PC-3 (cell line): ENCODE measurements around the gene HAGH. TPM values are rescaled to one million over a fixed set of nuclear protein-coding genes. Genes with fewer than 3 reads are reported as not detected.

ENCODE experiments used
- ATAC-seq: fragments of 200-7000 bp; cut with Tn5 transposase; 2 replicates; pipeline ENCODE4 v1.9.1; 2020; ENCODE audit warnings: mild to moderate bottlenecking, moderate library complexity
- BruUV-seq: library from RNA; stranded (reverse); fragments of 400-500 nt; replicated peaks from 2 replicates; lab custom pipeline; 2021; lab: Mats Ljungman, UMichigan
- CTCF ChIA-PET: fragments of 300-600 bp; sonication (Branson Sonifier 250); formaldehyde crosslinking; loops from one replicate; lab custom pipeline; 2022; ENCODE audit warnings: antibody characterized with exemption; lab: Charles Lee
- POLR2A ChIA-PET: fragments of 300-600 bp; sonication (Branson Sonifier 250); formaldehyde crosslinking; loops from one replicate; lab custom pipeline; 2022; ENCODE audit warnings: antibody characterized with exemption; ENCODE audit not compliant: unreplicated experiment; lab: Charles Lee
- DNase-seq: peaks from one replicate; pipeline ENCODE4 v3.0.0-alpha.2; 2015
- H2AFZ ChIP-seq: fragments of 300-600 bp; sonication (generic); 2 replicates; pipeline ENCODE4 v1.6.0; 2016; ENCODE audit warnings: antibody characterized with exemption, low read length
- H3F3A ChIP-seq: fragments of 300-600 bp; sonication (generic); one replicate; pipeline ENCODE4 v1.6.0; 2017; ENCODE audit warnings: antibody characterized with exemption, low read length, control low read depth, mild to moderate bottlenecking; ENCODE audit not compliant: unreplicated experiment
- H3K27ac ChIP-seq: fragments of 300-600 bp; sonication (generic); 2 replicates; pipeline ENCODE4 v1.5.1; 2016; ENCODE audit warnings: mild to moderate bottlenecking, low read length
- H3K27me3 ChIP-seq: fragments of 300-600 bp; sonication (generic); 2 replicates; pipeline ENCODE4 v1.6.1; 2016; ENCODE audit warnings: low read length, mixed read lengths
- H3K36me3 ChIP-seq: fragments of 300-600 bp; sonication (generic); 2 replicates; pipeline ENCODE4 v1.6.1; 2016; ENCODE audit warnings: low read depth, mixed run types, low read length, mixed read lengths
- H3K4me1 ChIP-seq: fragments of 300-600 bp; sonication (generic); 2 replicates; pipeline ENCODE4 v1.5.1; 2016; ENCODE audit warnings: low read length; ENCODE audit not compliant: insufficient read depth
- H3K4me2 ChIP-seq: fragments of 300-600 bp; sonication (generic); 2 replicates; pipeline ENCODE4 v1.6.0; 2016; ENCODE audit warnings: low read length
- H3K4me3 ChIP-seq: fragments of 300-600 bp; sonication (generic); 2 replicates; pipeline ENCODE4 v1.5.1; 2016; ENCODE audit warnings: mild to moderate bottlenecking, low read length, mixed read lengths
- H3K79me2 ChIP-seq: fragments of 300-600 bp; sonication (generic); 2 replicates; pipeline ENCODE4 v1.6.1; 2017; ENCODE audit warnings: low read length, mixed read lengths
- H3K9ac ChIP-seq: fragments of 300-600 bp; sonication (generic); 2 replicates; pipeline ENCODE4 v1.6.0; 2016; ENCODE audit warnings: mild to moderate bottlenecking, low read length
- H3K9me2 ChIP-seq: fragments of 300-600 bp; sonication (generic); replicated peaks from 2 replicates; pipeline ENCODE4 v1.6.1; 2016; ENCODE audit warnings: mixed run types, low read length, mixed read lengths
- H3K9me3 ChIP-seq: fragments of 300-600 bp; sonication (generic); 2 replicates; pipeline ENCODE4 v1.6.1; 2016; ENCODE audit warnings: low read length, mixed read lengths
- H4K20me1 ChIP-seq: fragments of 300-600 bp; sonication (generic); 2 replicates; pipeline ENCODE4 v1.6.1; 2016; ENCODE audit warnings: low read length, mixed read lengths
- EZH2 ChIP-seq: fragments of 300-600 bp; sonication (generic); IDR thresholded peaks from one replicate; pipeline ENCODE4 v1.6.1; 2017; ENCODE audit warnings: antibody characterized with exemption, mild to moderate bottlenecking, low read length; ENCODE audit not compliant: unreplicated experiment
- EZH2phosphoT487 ChIP-seq: fragments of 300-600 bp; sonication (generic); IDR thresholded peaks from 2 replicates; pipeline ENCODE4 v1.6.1; 2018; ENCODE audit warnings: mild to moderate bottlenecking, antibody characterized with exemption, low read length, borderline replicate concordance
- intact Hi-C: fragments of 100-400 bp; cut with micrococcal nuclease; formaldehyde crosslinking; loops from 2 replicates; pipeline ENCODE4 v1.9.0; 2023
- total RNA-seq: library from RNA; depleted of rRNA; stranded (reverse); fragments of >200 nt; gene quantifications from 2 replicates; pipeline ENCODE4 v1.2.3, GENCODE V29; 2014
- TF ChIP-seq, protein P1 (sequence below): fragments of 300-600 bp; sonication (generic); conservative IDR thresholded peaks from 2 replicates; pipeline ENCODE4 v1.5.1; 2017; ENCODE audit warnings: antibody characterized with exemption, low read depth, mild to moderate bottlenecking, low read length

Gene HAGH
- total RNA-seq, 1 experiment from 2014 or later: 99.5 TPM

DNA sequence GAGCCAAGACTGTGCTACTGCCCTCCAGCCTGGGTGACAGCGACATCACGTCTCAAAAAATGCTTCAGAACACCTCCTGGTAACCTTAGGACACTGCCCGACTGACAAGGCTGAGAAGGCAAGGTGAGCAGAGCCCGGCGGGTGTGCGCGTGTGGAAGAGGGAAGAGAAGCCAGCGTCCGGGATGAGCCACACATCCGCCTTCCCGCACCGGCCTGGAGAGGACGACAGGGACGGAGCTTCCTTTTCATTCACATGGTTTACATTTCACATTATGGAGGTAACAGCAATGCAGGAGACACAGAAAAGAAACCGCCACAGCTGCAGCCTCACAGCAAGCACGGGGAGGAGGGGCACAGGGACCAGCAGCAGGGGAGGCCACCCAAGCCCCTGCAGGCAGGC is 16.5 kb downstream of the HAGH start:
- CTCF ChIA-PET: interaction anchor here (0.8 kb wide), 1 partner anchor 122 kb away, joined by 3 read pairs; no protein-coding TSS in a partner anchor

DNA sequence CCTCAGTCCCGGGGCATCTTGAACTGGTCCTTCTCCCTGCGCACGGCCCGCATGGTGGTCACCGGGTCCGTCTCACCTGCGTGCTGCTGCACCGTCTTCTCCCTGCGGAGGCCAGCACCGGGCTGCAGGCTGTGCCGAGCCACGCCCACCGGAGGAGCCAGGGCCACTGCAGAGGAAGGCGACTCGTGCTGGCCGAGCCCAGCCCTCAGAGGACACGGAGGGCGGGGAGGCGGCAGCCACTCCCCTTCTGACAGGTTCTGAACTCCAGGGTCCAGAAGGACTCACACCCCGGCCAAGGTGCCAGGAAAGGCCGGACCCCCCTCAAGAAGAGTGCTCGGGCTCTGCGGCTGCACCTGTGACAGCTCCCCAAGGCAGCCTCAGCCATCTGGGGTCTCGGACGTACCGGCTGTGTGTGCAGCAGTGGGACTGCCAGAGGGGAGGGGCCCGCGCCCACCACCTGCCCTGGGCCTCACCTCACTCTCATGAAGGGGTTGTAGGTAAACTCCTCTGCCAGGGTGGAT is 17.3 kb downstream of the HAGH start:
- H3K9me2 ChIP-seq: no peaks in the 10 kb centered on the region
- no peak overlapping the region for H3K4me3 ChIP-seq
- H3K27ac ChIP-seq: no peak overlapping the region
- no peak for DNase-seq
- no peaks in the 10 kb centered on the region for H4K20me1 ChIP-seq
- H3K79me2 ChIP-seq: no peaks in the 10 kb centered on the region
- intact Hi-C loops: no loop called here
- ChIA-PET POLR2A (no interaction called here), CTCF (no interaction called here)
- H2AFZ ChIP-seq: no peak overlapping the region
- no peak overlapping the region for H3K9ac ChIP-seq
- ATAC-seq: no peak
- no peaks in the 10 kb centered on the region for H3F3A ChIP-seq
- no TSS peak for BruUV-seq
- no peak overlapping the region for H3K4me2 ChIP-seq
- H3K27me3 ChIP-seq: no peaks in the 10 kb centered on the region
- no peaks in the 10 kb centered on the region for H3K4me1 ChIP-seq
- H3K9me3 ChIP-seq: no peaks in the 10 kb centered on the region
- TF ChIP-seq, protein P1, sequence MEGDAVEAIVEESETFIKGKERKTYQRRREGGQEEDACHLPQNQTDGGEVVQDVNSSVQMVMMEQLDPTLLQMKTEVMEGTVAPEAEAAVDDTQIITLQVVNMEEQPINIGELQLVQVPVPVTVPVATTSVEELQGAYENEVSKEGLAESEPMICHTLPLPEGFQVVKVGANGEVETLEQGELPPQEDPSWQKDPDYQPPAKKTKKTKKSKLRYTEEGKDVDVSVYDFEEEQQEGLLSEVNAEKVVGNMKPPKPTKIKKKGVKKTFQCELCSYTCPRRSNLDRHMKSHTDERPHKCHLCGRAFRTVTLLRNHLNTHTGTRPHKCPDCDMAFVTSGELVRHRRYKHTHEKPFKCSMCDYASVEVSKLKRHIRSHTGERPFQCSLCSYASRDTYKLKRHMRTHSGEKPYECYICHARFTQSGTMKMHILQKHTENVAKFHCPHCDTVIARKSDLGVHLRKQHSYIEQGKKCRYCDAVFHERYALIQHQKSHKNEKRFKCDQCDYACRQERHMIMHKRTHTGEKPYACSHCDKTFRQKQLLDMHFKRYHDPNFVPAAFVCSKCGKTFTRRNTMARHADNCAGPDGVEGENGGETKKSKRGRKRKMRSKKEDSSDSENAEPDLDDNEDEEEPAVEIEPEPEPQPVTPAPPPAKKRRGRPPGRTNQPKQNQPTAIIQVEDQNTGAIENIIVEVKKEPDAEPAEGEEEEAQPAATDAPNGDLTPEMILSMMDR: no peak
- no peak for TF ChIP-seq EZH2
- TF ChIP-seq EZH2phosphoT487: no peak
- H3K36me3 ChIP-seq: no peaks in the 10 kb centered on the region

More for the DNA sequence above, 16.5 kb downstream of the HAGH start:
- TF ChIP-seq EZH2: no peak
- TF ChIP-seq, protein P1: no peak
- DNase-seq (no peak), ATAC-seq (no peak)
- H3K4me2 ChIP-seq: no peak overlapping the region
- H3K27me3 ChIP-seq: no peaks in the 10 kb centered on the region
- H3K4me1 ChIP-seq: no peaks in the 10 kb centered on the region
- H3K9ac ChIP-seq: no peak overlapping the region
- no peak overlapping the region for H3K27ac ChIP-seq
- POLR2A ChIA-PET: no interaction called here
- H3K9me2 ChIP-seq: no peaks in the 10 kb centered on the region
- intact Hi-C loops: no loop called here
- H3K79me2 ChIP-seq: no peaks in the 10 kb centered on the region
- H3K9me3 ChIP-seq: no peaks in the 10 kb centered on the region
- H3K36me3 ChIP-seq: no peaks in the 10 kb centered on the region
- no peak overlapping the region for H2AFZ ChIP-seq
- BruUV-seq: no TSS peak
- H3K4me3 ChIP-seq: no peak overlapping the region
- no peaks in the 10 kb centered on the region for H4K20me1 ChIP-seq
- H3F3A ChIP-seq: no peaks in the 10 kb centered on the region

DNA sequence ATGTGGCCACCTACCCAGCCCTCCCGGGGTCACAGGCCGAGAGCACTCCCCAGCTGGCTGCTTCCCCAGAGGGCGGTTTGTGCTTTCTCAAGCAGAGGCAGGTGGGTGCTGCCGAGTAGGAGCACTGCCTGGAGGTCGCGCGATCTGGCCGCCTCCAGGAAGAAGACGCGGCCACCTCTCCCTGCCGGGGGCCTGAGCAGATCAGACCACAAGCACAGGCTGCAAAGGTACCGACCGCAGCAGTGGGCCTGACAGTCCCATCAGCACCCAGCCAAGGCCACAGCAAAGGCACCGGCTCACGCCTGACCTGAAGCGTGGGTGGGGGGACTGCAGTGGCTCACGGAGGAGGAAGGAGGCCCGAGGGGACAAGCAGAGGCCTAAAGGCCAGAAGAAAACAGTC is 17.9 kb downstream of the HAGH start:
- H3K4me3 ChIP-seq: no peak overlapping the region
- H3K4me1 ChIP-seq: no peaks in the 10 kb centered on the region
- intact Hi-C loops: no loop called here
- H3K4me2 ChIP-seq: no peak overlapping the region
- CTCF ChIA-PET: no interaction called here
- H3K9me2 ChIP-seq: no peaks in the 10 kb centered on the region
- BruUV-seq: no TSS peak
- no peaks in the 10 kb centered on the region for H3F3A ChIP-seq
- H3K9me3 ChIP-seq: no peaks in the 10 kb centered on the region
- no peak overlapping the region for H3K9ac ChIP-seq
- no peaks in the 10 kb centered on the region for H3K79me2 ChIP-seq
- no peak for DNase-seq
- ATAC-seq: no peak
- no peaks in the 10 kb centered on the region for H3K27me3 ChIP-seq
- no peak overlapping the region for H2AFZ ChIP-seq
- no peaks in the 10 kb centered on the region for H3K36me3 ChIP-seq
- TF ChIP-seq EZH2phosphoT487 (no peak), EZH2 (no peak)
- TF ChIP-seq, protein P1: no peak
- H4K20me1 ChIP-seq: no peaks in the 10 kb centered on the region
- POLR2A ChIA-PET: no interaction called here
- no peak overlapping the region for H3K27ac ChIP-seq
